SK-N-SH (cell line): ENCODE data around the gene IDUA. TPM values are rescaled to one million over a fixed set of nuclear protein-coding genes. Genes with fewer than 3 reads are reported as not detected.

Experiments
- CTCF ChIA-PET: fragments of 300-600, 350-600 bp; formaldehyde crosslinking; extraction: SDS; loops from one replicate; lab custom pipeline; 2021; lab: Yijun Ruan, JAX
- POLR2A ChIA-PET: fragments of 350-600 bp; sonication (Branson Sonifier 250); formaldehyde crosslinking; extraction: SDS; loops from one replicate; lab custom pipeline; 2020; ENCODE audit warnings: antibody characterized with exemption, inconsistent platforms; lab: Yijun Ruan, JAX
- DNase-seq: peaks from one replicate; pipeline ENCODE4 v3.0.0; 2012
- H2AFZ ChIP-seq: fragments of 200-600 bp; sonication (generic); 2 replicates; pipeline ENCODE4 v1.8.1; 2016; ENCODE audit warnings: antibody characterized with exemption, mild to moderate bottlenecking, low read depth
- H3F3A ChIP-seq: fragments of 200-600 bp; sonication (generic); replicated peaks from 2 replicates; pipeline ENCODE3; 2016; ENCODE audit warnings: antibody characterized with exemption, mild to moderate bottlenecking; ENCODE audit not compliant: insufficient read depth
- H3K27ac ChIP-seq, 2 experiments: fragments of 200-500 bp in 1 of 2; fragments of 200-600 bp in 1 of 2; sonication (Bioruptor generic) in 1 of 2; sonication (generic), shearing (Covaris generic) in 1 of 2; 2 replicates each; pipeline versions ENCODE4 v1.5.1 to v1.6.1; 2014 to 2016; ENCODE audit warnings: low read depth in 2 of 2, inconsistent platforms in 1 of 2, low read length in 1 of 2, mild to moderate bottlenecking in 1 of 2, mixed read lengths in 1 of 2
- H3K27me3 ChIP-seq: fragments of 200-600 bp; sonication (generic), shearing (Covaris generic); 2 replicates; pipeline ENCODE4 v1.6.1; 2016; ENCODE audit warnings: mixed run types; ENCODE audit not compliant: insufficient read depth
- H3K36me3 ChIP-seq, 2 experiments: fragments of 200-500 bp in 1 of 2; fragments of 200-600 bp in 1 of 2; sonication (Bioruptor generic) in 1 of 2; sonication (generic) in 1 of 2; replicated peaks in 1 of 2; 2 replicates each; pipeline versions ENCODE3 to v1.5.1; 2014 to 2016; ENCODE audit warnings: low read length in 1 of 2, mild to moderate bottlenecking in 1 of 2; ENCODE audit not compliant: insufficient read depth in 2 of 2, control insufficient read depth in 1 of 2
- H3K4me1 ChIP-seq, 2 experiments: fragments of 200-500 bp in 1 of 2; fragments of 200-600 bp in 1 of 2; sonication (Bioruptor generic) in 1 of 2; sonication (generic), shearing (Covaris generic) in 1 of 2; 2 replicates each; pipeline versions ENCODE4 v1.5.1 to v1.6.1; 2014 to 2016; ENCODE audit warnings: low read depth in 1 of 2, low read length in 1 of 2, mixed run types in 1 of 2; ENCODE audit not compliant: insufficient read depth in 2 of 2, control insufficient read depth in 1 of 2
- H3K4me2 ChIP-seq: fragments of 200-600 bp; sonication (generic), shearing (Covaris generic); 2 replicates; pipeline ENCODE4 v1.6.1; 2017; ENCODE audit warnings: mixed run types
- H3K4me3 ChIP-seq, 2 experiments: fragments of 200-500 bp in 1 of 2; fragments of 200-600 bp in 1 of 2; sonication (Bioruptor generic) in 1 of 2; sonication (generic), shearing (Covaris generic) in 1 of 2; 2 replicates each; pipeline versions ENCODE4 v1.5.1 to v1.8.1; 2014 to 2016; ENCODE audit warnings: low read depth in 2 of 2, inconsistent platforms in 1 of 2, low read length in 1 of 2, mild to moderate bottlenecking in 1 of 2, mixed read lengths in 1 of 2, moderate library complexity in 1 of 2
- H3K79me2 ChIP-seq: fragments of 200-600 bp; sonication (generic); 2 replicates; pipeline ENCODE4 v1.8.1; 2017; ENCODE audit warnings: mild to moderate bottlenecking; ENCODE audit not compliant: insufficient read depth
- H3K9ac ChIP-seq: fragments of 200-600 bp; sonication (generic); 2 replicates; pipeline ENCODE4 v1.6.1; 2017; ENCODE audit warnings: mixed run types
- H3K9me2 ChIP-seq: fragments of 200-600 bp; sonication (generic); 2 replicates; pipeline ENCODE4 v1.6.1; 2017; ENCODE audit warnings: mixed run types
- H3K9me3 ChIP-seq: fragments of 200-600 bp; sonication (generic); 2 replicates; pipeline ENCODE4 v1.6.1; 2017; ENCODE audit warnings: mixed run types, mild to moderate bottlenecking, moderate library complexity
- H4K20me1 ChIP-seq: fragments of 200-600 bp; sonication (generic); 2 replicates; pipeline ENCODE4 v1.6.1; 2017; ENCODE audit warnings: mild to moderate bottlenecking, mixed run types; ENCODE audit not compliant: insufficient read depth
- ELF1 ChIP-seq: IDR thresholded peaks from 2 replicates; pipeline ENCODE4 v1.4.0; 2012
- EP300 ChIP-seq, 2 experiments: IDR thresholded peaks; 2 replicates each; pipeline versions ENCODE4 v1.4.0 to v1.6.1; 2012; ENCODE audit warnings: borderline replicate concordance in 1 of 2, low read depth in 1 of 2, low read length in 1 of 2
- FOSL2 ChIP-seq: IDR thresholded peaks from 2 replicates; pipeline ENCODE4 v1.4.0; 2012; ENCODE audit warnings: low read depth, mild to moderate bottlenecking, moderate library complexity, borderline replicate concordance
- FOXM1 ChIP-seq: IDR thresholded peaks from 2 replicates; pipeline ENCODE4 v1.4.0; 2012; ENCODE audit warnings: low read depth, mild to moderate bottlenecking
- GABPA ChIP-seq: IDR thresholded peaks from 2 replicates; pipeline ENCODE4 v1.4.0; 2012; ENCODE audit warnings: low read depth, mild to moderate bottlenecking
- JUND ChIP-seq: IDR thresholded peaks from 2 replicates; pipeline ENCODE4 v1.4.0; 2012
- MEF2A ChIP-seq: IDR thresholded peaks from 2 replicates; pipeline ENCODE4 v1.4.0; 2012; ENCODE audit warnings: low read depth, borderline replicate concordance
- NFIC ChIP-seq: IDR thresholded peaks from 2 replicates; pipeline ENCODE4 v1.4.0; 2012; ENCODE audit warnings: borderline replicate concordance
- NRF1 ChIP-seq: IDR thresholded peaks from 2 replicates; pipeline ENCODE4 v1.6.1; 2012; ENCODE audit warnings: low read depth, mild to moderate bottlenecking, low read length
- RXRA ChIP-seq: IDR thresholded peaks from 2 replicates; pipeline ENCODE4 v1.4.0; 2012; ENCODE audit warnings: low read depth, mild to moderate bottlenecking, borderline replicate concordance
- SIN3A ChIP-seq: IDR thresholded peaks from 2 replicates; pipeline ENCODE4 v1.6.1; 2012; ENCODE audit warnings: low read depth, mild to moderate bottlenecking, low read length, moderate library complexity, borderline replicate concordance
- TAF1 ChIP-seq: IDR thresholded peaks from 2 replicates; pipeline ENCODE4 v1.6.1; 2012; ENCODE audit warnings: low read depth, mild to moderate bottlenecking, low read length, moderate library complexity, borderline replicate concordance
- TCF12 ChIP-seq: IDR thresholded peaks from 2 replicates; pipeline ENCODE4 v1.4.0; 2012
- USF1 ChIP-seq: IDR thresholded peaks from 2 replicates; pipeline ENCODE4 v1.4.0; 2012; ENCODE audit warnings: low read depth, borderline replicate concordance
- USF2 ChIP-seq: fragments of 150-350 bp; IDR thresholded peaks from 2 replicates; pipeline ENCODE4 v1.6.1; 2017; ENCODE audit warnings: antibody characterized with exemption, low read length, low read depth, borderline replicate concordance
- YY1 ChIP-seq: IDR thresholded peaks from 2 replicates; pipeline ENCODE4 v1.4.0; 2012; ENCODE audit warnings: low read depth, mild to moderate bottlenecking
- WGBS: methylation state at CpG from one replicate; pipeline ENCODE4 v1.1.6; 2017; ENCODE audit warnings: low lambda C conversion rate; 5-methylcytosine and 5-hydroxymethylcytosine counted together
- polyA plus RNA-seq, 3 experiments: library from polyadenylated mRNA; depleted of rRNA; stranded (reverse); fragments of >200 nt; gene quantifications; 2 replicates each; pipeline ENCODE4 v1.2.3, GENCODE V29; 2012
- TF ChIP-seq, protein P1 (sequence below): fragments of 150-350 bp; IDR thresholded peaks from 2 replicates; pipeline ENCODE4 v1.6.1; 2016; ENCODE audit warnings: mild to moderate bottlenecking, low read depth, low read length

IDUA gene
- polyA plus RNA-seq, 1 of the 3 experiments (the other 2 are of a cell fraction): 24.4 TPM

GRCh38 chr4:1027915-1028238 lies 41.0 kb downstream of the IDUA start (continued):
- TF ChIP-seq NRF1 (no peak), MEF2A (no peak), RXRA (no peak), EP300 (IDR thresholded peaks at IDR 0.05; ENCODE audit: borderline replicate concordance in 1 of 2, low read depth in 1 of 2, low read length in 1 of 2) (no peak), USF1 (no peak), YY1 (no peak), ELF1 (no peak), FOSL2 (no peak)
- TF ChIP-seq, protein P1, sequence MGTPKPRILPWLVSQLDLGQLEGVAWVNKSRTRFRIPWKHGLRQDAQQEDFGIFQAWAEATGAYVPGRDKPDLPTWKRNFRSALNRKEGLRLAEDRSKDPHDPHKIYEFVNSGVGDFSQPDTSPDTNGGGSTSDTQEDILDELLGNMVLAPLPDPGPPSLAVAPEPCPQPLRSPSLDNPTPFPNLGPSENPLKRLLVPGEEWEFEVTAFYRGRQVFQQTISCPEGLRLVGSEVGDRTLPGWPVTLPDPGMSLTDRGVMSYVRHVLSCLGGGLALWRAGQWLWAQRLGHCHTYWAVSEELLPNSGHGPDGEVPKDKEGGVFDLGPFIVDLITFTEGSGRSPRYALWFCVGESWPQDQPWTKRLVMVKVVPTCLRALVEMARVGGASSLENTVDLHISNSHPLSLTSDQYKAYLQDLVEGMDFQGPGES: no peak
- TF ChIP-seq, all 33 proteins: peak for 0

GRCh38 chr4:1028574-1029220 lies 41.9 kb downstream of the IDUA start:
- Histone ChIP-seq H3K9me3 (no peaks in the 10 kb centered on the region), H4K20me1 (no peaks in the 10 kb centered on the region), H3F3A (peaks cover 8% of the 10 kb centered on the region), H2AFZ (no peak overlapping the region), H3K4me3 (no peak overlapping the region), H3K27me3 (peaks cover 8% of the 10 kb centered on the region; the same call in 1 of the 2 replicates), H3K27ac (no peak overlapping the region), H3K4me2 (no peak overlapping the region), H3K36me3 (peaks cover 0 to 4% of the 10 kb centered on the region in 2 experiments), H3K9me2 (no peaks in the 10 kb centered on the region), H3K79me2 (no peaks in the 10 kb centered on the region), H3K9ac (no peak overlapping the region), H3K4me1 (no peaks in the 10 kb centered on the region; a peak in 1 of 4 replicates)
- 85% methylated on average over 28 of the region's 36 CpGs for WGBS
- CTCF ChIA-PET: no interaction called here
- no peak for TF ChIP-seq FOXM1
- TF ChIP-seq SIN3A: no peak
- TF ChIP-seq USF2: no peak
- no peak for TF ChIP-seq TCF12
- TF ChIP-seq GABPA: no peak
- no peak for TF ChIP-seq JUND
- no peak for TF ChIP-seq TAF1
- TF ChIP-seq NFIC: no peak
- no peak for TF ChIP-seq EP300 (IDR thresholded peaks at IDR 0.05; ENCODE audit: borderline replicate concordance in 1 of 2, low read depth in 1 of 2, low read length in 1 of 2)
- no peak for DNase-seq
- POLR2A ChIA-PET: no interaction called here
